Trophoblast cell (in vitro differentiated cells and primary cell): ENCODE measurements around the gene CTSO.

Experiments used
- DNase-seq, 2 donors: peaks; one replicate each; pipeline ENCODE4 v3.0.0-alpha.2; 2016
- H2AFZ ChIP-seq: 2 replicates; pipeline ENCODE4 v1.6.1; 2013; ENCODE audit warnings: low read length, moderate library complexity, mild to moderate bottlenecking; ENCODE audit not compliant: insufficient read depth, poor library complexity
- H2AK5ac ChIP-seq: 2 replicates; pipeline ENCODE4 v1.6.1; 2013; ENCODE audit warnings: mild to moderate bottlenecking, low read length
- H2BK120ac ChIP-seq: 2 replicates; pipeline ENCODE4 v1.6.1; 2013; ENCODE audit warnings: low read length, mild to moderate bottlenecking, moderate library complexity; ENCODE audit not compliant: insufficient read depth, poor library complexity
- H2BK12ac ChIP-seq: 2 replicates; pipeline ENCODE4 v1.6.1; 2013; ENCODE audit warnings: mild to moderate bottlenecking, low read length, moderate library complexity
- H2BK5ac ChIP-seq: 2 replicates; pipeline ENCODE4 v1.6.1; 2013; ENCODE audit warnings: low read length, low read depth, moderate library complexity, mild to moderate bottlenecking; ENCODE audit not compliant: poor library complexity
- H3K14ac ChIP-seq: 2 replicates; pipeline ENCODE4 v1.6.1; 2013; ENCODE audit warnings: mild to moderate bottlenecking, low read length
- H3K18ac ChIP-seq: 2 replicates; pipeline ENCODE4 v1.6.1; 2013; ENCODE audit warnings: mild to moderate bottlenecking, low read length
- H3K23ac ChIP-seq: 2 replicates; pipeline ENCODE4 v1.6.1; 2013; ENCODE audit warnings: low read length
- H3K27ac ChIP-seq: 2 replicates; pipeline ENCODE4 v1.5.1; 2013; ENCODE audit warnings: low read depth, mild to moderate bottlenecking, inconsistent platforms, low read length, moderate library complexity
- H3K27me3 ChIP-seq: 2 replicates; pipeline ENCODE4 v1.6.1; 2013; ENCODE audit warnings: inconsistent platforms, mild to moderate bottlenecking, low read length, moderate library complexity; ENCODE audit not compliant: insufficient read depth
- H3K36me3 ChIP-seq, 2 experiments: 1 replicate in 1 of 2; 2 replicates in 1 of 2; pipeline ENCODE4 v1.6.1; 2013; ENCODE audit warnings: low read length in 2 of 2, mild to moderate bottlenecking in 2 of 2, moderate library complexity in 1 of 2; ENCODE audit not compliant: insufficient read depth in 2 of 2, control insufficient read depth in 1 of 2
- H3K4ac ChIP-seq: 2 replicates; pipeline ENCODE4 v1.6.1; 2013; ENCODE audit warnings: low read depth, mild to moderate bottlenecking, low read length, moderate library complexity
- H3K4me1 ChIP-seq, 2 experiments: 1 replicate in 1 of 2; 2 replicates in 1 of 2; pipeline ENCODE4 v1.6.1; 2013; ENCODE audit warnings: low read length in 2 of 2, mild to moderate bottlenecking in 2 of 2, moderate library complexity in 1 of 2; ENCODE audit not compliant: insufficient read depth in 2 of 2, control insufficient read depth in 1 of 2
- H3K4me2 ChIP-seq: 2 replicates; pipeline ENCODE4 v1.6.1; 2013; ENCODE audit warnings: inconsistent platforms, mild to moderate bottlenecking, low read length, moderate library complexity
- H3K4me3 ChIP-seq: 2 replicates; pipeline ENCODE4 v1.5.1; 2013; ENCODE audit warnings: mild to moderate bottlenecking, low read depth, low read length, inconsistent platforms
- H3K79me1 ChIP-seq: one replicate; pipeline ENCODE4 v1.6.1; 2013; ENCODE audit warnings: low read length
- H3K79me2 ChIP-seq: 2 replicates; pipeline ENCODE4 v1.6.1; 2013; ENCODE audit warnings: low read length, mild to moderate bottlenecking; ENCODE audit not compliant: control insufficient read depth, insufficient read depth, poor library complexity
- H3K9ac ChIP-seq: 2 replicates; pipeline ENCODE4 v1.6.1; 2013; ENCODE audit warnings: mild to moderate bottlenecking, low read length
- H3K9me3 ChIP-seq: 2 replicates; pipeline ENCODE4 v1.6.1; 2013; ENCODE audit warnings: low read depth, mild to moderate bottlenecking, control low read depth, inconsistent platforms, low read length; ENCODE audit not compliant: insufficient read depth
- H4K12ac ChIP-seq: 2 replicates; pipeline ENCODE4 v1.6.1; 2013; ENCODE audit warnings: low read depth, mild to moderate bottlenecking, low read length, moderate library complexity
- H4K8ac ChIP-seq: 2 replicates; pipeline ENCODE4 v1.6.1; 2013; ENCODE audit warnings: low read depth, mild to moderate bottlenecking, low read length, moderate library complexity
- H4K91ac ChIP-seq: one replicate; pipeline ENCODE4 v1.6.1; 2013; ENCODE audit warnings: low read depth, mild to moderate bottlenecking, low read length, moderate library complexity
- WGBS: extraction: QIAGEN DNeasy Blood & Tissue Kit; methylation state at CpG from one replicate; pipeline ENCODE4 v1.1.7; 2013; ENCODE audit warnings: missing lambda C conversion rate; ENCODE audit not compliant: insufficient read length, insufficient coverage; ENCODE audit errors: extremely low coverage; 5-methylcytosine and 5-hydroxymethylcytosine counted together

CTSO gene

DNA sequence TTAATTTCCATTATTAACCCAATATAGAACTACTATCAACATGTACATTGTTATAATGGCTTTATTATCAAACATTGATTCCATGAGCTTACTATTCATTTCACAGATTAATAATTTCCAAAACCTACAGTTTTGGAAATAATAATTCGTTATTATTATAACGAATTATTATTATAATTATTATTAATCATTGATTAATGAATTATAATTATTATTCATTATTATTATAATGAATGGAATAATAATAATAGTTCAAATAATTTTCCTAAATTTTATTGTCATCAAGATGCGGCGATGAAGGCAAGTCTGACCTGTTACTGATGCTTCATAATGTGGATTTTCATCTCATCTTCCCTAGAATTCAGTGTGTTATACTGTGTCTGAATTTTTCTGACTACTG is 22.0 kb downstream of the CTSO start:
- H3K23ac ChIP-seq = no peak overlapping the region
- H3K4me3 ChIP-seq = no peak overlapping the region
- no peak overlapping the region for H3K4ac ChIP-seq
- no peaks in the 10 kb centered on the region for H3K79me1 ChIP-seq
- no peak overlapping the region for H2BK12ac ChIP-seq
- H3K18ac ChIP-seq = no peak overlapping the region
- H3K4me1 ChIP-seq = no peaks in the 10 kb centered on the region
- H4K91ac ChIP-seq = no peak overlapping the region
- H3K27me3 ChIP-seq = no peaks in the 10 kb centered on the region
- no peaks in the 10 kb centered on the region for H3K79me2 ChIP-seq
- H3K27ac ChIP-seq = no peak overlapping the region
- no peak overlapping the region for H2AFZ ChIP-seq
- DNase-seq = no peak
- WGBS = no CpG with 5 or more reads among the region's 4 CpGs
- peaks cover 4% of the 10 kb centered on the region for H3K9me3 ChIP-seq
- no peak overlapping the region for H2BK5ac ChIP-seq
- H2BK120ac ChIP-seq = no peak overlapping the region
- H4K8ac ChIP-seq = no peak overlapping the region
- H2AK5ac ChIP-seq = no peak overlapping the region
- H3K4me2 ChIP-seq = no peak overlapping the region
- no peak overlapping the region for H3K9ac ChIP-seq
- H3K14ac ChIP-seq = no peak overlapping the region
- no peak overlapping the region for H4K12ac ChIP-seq
- H3K36me3 ChIP-seq = no peaks in the 10 kb centered on the region

DNA sequence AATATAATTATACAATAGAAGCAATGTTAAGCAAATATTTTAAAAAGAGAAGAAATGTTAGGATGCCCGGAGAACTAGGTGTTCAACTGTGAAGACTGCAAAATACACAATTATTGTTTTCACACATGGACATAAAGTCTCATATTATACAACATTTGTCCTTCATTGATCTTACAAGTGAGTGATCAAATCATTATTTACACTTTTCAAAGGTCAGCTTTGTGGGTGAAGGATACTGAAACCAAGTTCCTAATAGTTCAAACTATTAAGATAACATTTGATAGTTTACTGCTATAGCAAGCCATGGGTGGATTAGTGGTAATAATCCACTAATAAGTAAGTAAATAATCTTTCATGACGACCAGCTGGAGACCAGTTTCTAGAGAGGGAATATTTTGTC is 23.3 kb downstream of the CTSO start:
- Histone ChIP-seq H3K36me3 (no peaks in the 10 kb centered on the region), H3K18ac (no peak overlapping the region), H3K9ac (no peak overlapping the region), H3K79me2 (no peaks in the 10 kb centered on the region), H2AFZ (no peak overlapping the region), H3K79me1 (no peaks in the 10 kb centered on the region), H3K4me3 (no peak overlapping the region), H3K27me3 (no peaks in the 10 kb centered on the region), H4K91ac (no peak overlapping the region), H2BK120ac (no peak overlapping the region), H3K4ac (no peak overlapping the region), H3K9me3 (peaks cover 4% of the 10 kb centered on the region), H3K23ac (no peak overlapping the region), H4K8ac (no peak overlapping the region), H3K27ac (no peak overlapping the region), H3K4me2 (no peak overlapping the region), H3K4me1 (no peaks in the 10 kb centered on the region), H4K12ac (no peak overlapping the region), H2BK12ac (no peak overlapping the region), H2BK5ac (no peak overlapping the region), H3K14ac (no peak overlapping the region), H2AK5ac (no peak overlapping the region)
- WGBS = no CpG with 5 or more reads among the region's 2 CpGs
- DNase-seq = no peak

DNA sequence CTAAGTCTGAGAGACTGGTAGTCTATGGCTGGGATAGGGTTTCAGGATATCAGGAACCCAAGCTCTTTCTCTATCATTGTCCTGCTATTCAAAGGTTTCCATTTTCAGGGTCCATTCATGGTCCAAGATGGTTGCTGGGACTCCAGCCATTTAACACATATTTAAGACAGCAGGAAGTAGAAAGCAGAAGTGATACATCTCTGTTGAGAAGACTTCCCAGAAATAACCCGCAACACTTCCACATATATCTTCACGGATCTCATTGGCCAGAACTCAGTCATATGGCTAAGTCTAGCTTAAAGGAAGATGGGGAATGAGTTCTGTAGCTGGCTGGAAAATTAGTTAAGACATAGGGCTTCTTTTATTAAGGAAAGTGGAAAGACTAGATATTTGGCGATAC is 23.8 kb downstream of the CTSO start:
- no peak overlapping the region for H2AFZ ChIP-seq
- no peaks in the 10 kb centered on the region for H3K79me1 ChIP-seq
- H3K79me2 ChIP-seq = no peaks in the 10 kb centered on the region
- no peak overlapping the region for H2BK120ac ChIP-seq
- no peak overlapping the region for H3K27ac ChIP-seq
- no peak overlapping the region for H3K9ac ChIP-seq
- H4K8ac ChIP-seq = no peak overlapping the region
- no peak overlapping the region for H3K4me3 ChIP-seq
- no peak overlapping the region for H2AK5ac ChIP-seq
- peaks cover 4% of the 10 kb centered on the region for H3K9me3 ChIP-seq
- H4K12ac ChIP-seq = no peak overlapping the region
- WGBS = no CpG with 5 or more reads among the region's 3 CpGs
- no peak overlapping the region for H3K4ac ChIP-seq
- no peak overlapping the region for H3K18ac ChIP-seq
- no peak overlapping the region for H3K23ac ChIP-seq
- H3K36me3 ChIP-seq = no peaks in the 10 kb centered on the region
- no peak overlapping the region for H2BK12ac ChIP-seq
- no peak overlapping the region for H3K14ac ChIP-seq
- H3K4me2 ChIP-seq = no peak overlapping the region
- H3K27me3 ChIP-seq = no peaks in the 10 kb centered on the region
- H4K91ac ChIP-seq = no peak overlapping the region
- DNase-seq = no peak
- no peaks in the 10 kb centered on the region for H3K4me1 ChIP-seq
- H2BK5ac ChIP-seq = no peak overlapping the region

GRCh38 chr4:155924637-155925036 is 29.0 kb downstream of the CTSO start:
- Histone ChIP-seq H3K18ac (no peak overlapping the region), H2AK5ac (no peak overlapping the region), H2BK120ac (no peak overlapping the region)

More at GRCh38 chr4:155924637-155925036, 29.0 kb downstream of the CTSO start:
- no peak overlapping the region for H3K27ac ChIP-seq
- H3K4me1 ChIP-seq = no peaks in the 10 kb centered on the region
- no peak overlapping the region for H2BK12ac ChIP-seq
- H3K9me3 ChIP-seq = no peaks in the 10 kb centered on the region
- no peaks in the 10 kb centered on the region for H3K36me3 ChIP-seq
- H3K79me2 ChIP-seq = no peaks in the 10 kb centered on the region
- no peak overlapping the region for H3K9ac ChIP-seq
- H3K79me1 ChIP-seq = no peaks in the 10 kb centered on the region
- H4K12ac ChIP-seq = no peak overlapping the region
- DNase-seq = no peak
- no CpG with 5 or more reads among the region's 3 CpGs for WGBS
- H3K4me2 ChIP-seq = no peak overlapping the region
- H4K91ac ChIP-seq = no peak overlapping the region
- no peak overlapping the region for H3K14ac ChIP-seq
- H3K23ac ChIP-seq = no peak overlapping the region
- no peak overlapping the region for H4K8ac ChIP-seq
- no peak overlapping the region for H2BK5ac ChIP-seq
- no peak overlapping the region for H3K4ac ChIP-seq
- H3K4me3 ChIP-seq = no peak overlapping the region
- no peak overlapping the region for H2AFZ ChIP-seq
- no peaks in the 10 kb centered on the region for H3K27me3 ChIP-seq
